DOHH2 (cell line): ENCODE results near the gene SULF2.

Experiments
- H3F3A ChIP-seq: fragments of 200-600 bp; sonication (generic), shearing (Covaris generic); 2 replicates; pipeline ENCODE4 v1.6.0; 2016; ENCODE audit warnings: antibody characterized with exemption, mild to moderate bottlenecking; ENCODE audit not compliant: control insufficient read depth, insufficient read depth
- H3K27ac ChIP-seq: fragments of 200-600 bp; sonication (generic); 2 replicates; pipeline ENCODE4 v1.5.1; 2014; ENCODE audit warnings: low read depth, mild to moderate bottlenecking, low read length, moderate library complexity
- H3K27me3 ChIP-seq: fragments of 200-600 bp; sonication (generic); 2 replicates; pipeline ENCODE4 v1.6.1; 2014; ENCODE audit warnings: mild to moderate bottlenecking, low read length, mixed read lengths; ENCODE audit not compliant: control insufficient read depth
- H3K36me3 ChIP-seq: fragments of 200-600 bp; sonication (generic); 2 replicates; pipeline ENCODE4 v1.6.1; 2014; ENCODE audit warnings: mild to moderate bottlenecking, low read length, moderate library complexity, mixed read lengths; ENCODE audit not compliant: control insufficient read depth
- H3K4me1 ChIP-seq: fragments of 200-600 bp; sonication (generic); 2 replicates; pipeline ENCODE4 v1.6.1; 2014; ENCODE audit warnings: mild to moderate bottlenecking, low read length, mixed read lengths; ENCODE audit not compliant: control insufficient read depth
- H3K4me2 ChIP-seq: fragments of 200-600 bp; sonication (generic); 2 replicates; pipeline ENCODE4 v1.6.0; 2014; ENCODE audit warnings: mild to moderate bottlenecking, low read length, moderate library complexity
- H3K4me3 ChIP-seq: fragments of 200-600 bp; sonication (generic); 2 replicates; pipeline ENCODE4 v1.5.1; 2014; ENCODE audit warnings: mild to moderate bottlenecking, low read length, mixed read lengths
- H3K79me2 ChIP-seq: fragments of 200-600 bp; sonication (generic); 2 replicates; pipeline ENCODE4 v1.6.1; 2014; ENCODE audit warnings: mild to moderate bottlenecking, low read length, mixed read lengths; ENCODE audit not compliant: control insufficient read depth
- H3K9me2 ChIP-seq: fragments of 200-600 bp; sonication (generic); replicated peaks from 2 replicates; pipeline ENCODE4 v1.6.1; 2014; ENCODE audit warnings: mild to moderate bottlenecking, low read length, mixed read lengths; ENCODE audit not compliant: control insufficient read depth
- H3K9me3 ChIP-seq: fragments of 200-600 bp; sonication (generic); 2 replicates; pipeline ENCODE4 v1.6.1; 2014; ENCODE audit warnings: antibody characterized with exemption, low read length, mixed read lengths; ENCODE audit not compliant: control insufficient read depth, insufficient read depth
- H4K20me1 ChIP-seq: fragments of 200-600 bp; sonication (generic); 2 replicates; pipeline ENCODE4 v1.6.0; 2014; ENCODE audit warnings: low read depth, mild to moderate bottlenecking, antibody characterized with exemption, low read length, moderate library complexity; ENCODE audit not compliant: control insufficient read depth, insufficient read depth
- EZH2phosphoT487 ChIP-seq: fragments of 200-600 bp; sonication (generic); IDR thresholded peaks from 2 replicates; pipeline ENCODE4 v1.6.1; 2017; ENCODE audit warnings: borderline replicate concordance, mild to moderate bottlenecking, antibody characterized with exemption, low read length, moderate library complexity, mixed read lengths
- TF ChIP-seq, protein P1 (sequence below): fragments of 200-600 bp; sonication (generic); IDR thresholded peaks from one replicate; pipeline ENCODE4 v1.5.1; 2014; ENCODE audit warnings: antibody characterized with exemption, mild to moderate bottlenecking, low read depth, low read length; ENCODE audit not compliant: poor library complexity, severe bottlenecking

Gene SULF2

GRCh38 chr20:47670913-47671312, 114.4 kb downstream of the SULF2 start:
- Histone ChIP-seq H3K4me3 (no peak overlapping the region), H3K4me1 (peaks cover 3% of the 10 kb centered on the region; the same call in 1 of the 2 replicates), H3K4me2 (no peak overlapping the region), H3K36me3 (no peaks in the 10 kb centered on the region), H4K20me1 (no peaks in the 10 kb centered on the region; the same call in 1 of the 2 replicates), H3K9me3 (no peaks in the 10 kb centered on the region), H3K9me2 (no peaks in the 10 kb centered on the region), H3K79me2 (no peaks in the 10 kb centered on the region), H3F3A (peaks cover 4% of the 10 kb centered on the region; the same call in 1 of the 2 replicates), H3K27ac (no peak overlapping the region), H3K27me3 (no peaks in the 10 kb centered on the region)
- no peak for TF ChIP-seq EZH2phosphoT487
- TF ChIP-seq, protein P1, sequence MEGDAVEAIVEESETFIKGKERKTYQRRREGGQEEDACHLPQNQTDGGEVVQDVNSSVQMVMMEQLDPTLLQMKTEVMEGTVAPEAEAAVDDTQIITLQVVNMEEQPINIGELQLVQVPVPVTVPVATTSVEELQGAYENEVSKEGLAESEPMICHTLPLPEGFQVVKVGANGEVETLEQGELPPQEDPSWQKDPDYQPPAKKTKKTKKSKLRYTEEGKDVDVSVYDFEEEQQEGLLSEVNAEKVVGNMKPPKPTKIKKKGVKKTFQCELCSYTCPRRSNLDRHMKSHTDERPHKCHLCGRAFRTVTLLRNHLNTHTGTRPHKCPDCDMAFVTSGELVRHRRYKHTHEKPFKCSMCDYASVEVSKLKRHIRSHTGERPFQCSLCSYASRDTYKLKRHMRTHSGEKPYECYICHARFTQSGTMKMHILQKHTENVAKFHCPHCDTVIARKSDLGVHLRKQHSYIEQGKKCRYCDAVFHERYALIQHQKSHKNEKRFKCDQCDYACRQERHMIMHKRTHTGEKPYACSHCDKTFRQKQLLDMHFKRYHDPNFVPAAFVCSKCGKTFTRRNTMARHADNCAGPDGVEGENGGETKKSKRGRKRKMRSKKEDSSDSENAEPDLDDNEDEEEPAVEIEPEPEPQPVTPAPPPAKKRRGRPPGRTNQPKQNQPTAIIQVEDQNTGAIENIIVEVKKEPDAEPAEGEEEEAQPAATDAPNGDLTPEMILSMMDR: no peak

GRCh38 chr20:47669927-47670890, 115.1 kb downstream of the SULF2 start:
- H3K27me3 ChIP-seq: no peaks in the 10 kb centered on the region
- no peak for TF ChIP-seq EZH2phosphoT487
- TF ChIP-seq, protein P1: no peak
- no peaks in the 10 kb centered on the region for H3K79me2 ChIP-seq
- no peak overlapping the region for H3K27ac ChIP-seq
- H4K20me1 ChIP-seq: no peaks in the 10 kb centered on the region; the same call in 1 of the 2 replicates
- peaks cover 3% of the 10 kb centered on the region; the same call in 1 of the 2 replicates for H3K4me1 ChIP-seq
- no peak overlapping the region for H3K4me3 ChIP-seq
- H3K9me2 ChIP-seq: no peaks in the 10 kb centered on the region
- H3K36me3 ChIP-seq: no peaks in the 10 kb centered on the region; the same call in 1 of the 2 replicates
- no peak overlapping the region for H3K4me2 ChIP-seq
- no peaks in the 10 kb centered on the region for H3K9me3 ChIP-seq
- peaks cover 4% of the 10 kb centered on the region; the same call in 1 of the 2 replicates for H3F3A ChIP-seq

GRCh38 chr20:47669489-47669888, 115.8 kb downstream of the SULF2 start:
- Histone ChIP-seq H3K36me3 (peaks cover 5% of the 10 kb centered on the region), H3K4me3 (no peak overlapping the region), H4K20me1 (peaks cover 3% of the 10 kb centered on the region), H3K9me3 (no peaks in the 10 kb centered on the region), H3K9me2 (no peaks in the 10 kb centered on the region), H3K27ac (no peak overlapping the region), H3K4me1 (peaks cover 3% of the 10 kb centered on the region; the same call in 1 of the 2 replicates), H3K4me2 (no peak overlapping the region), H3K27me3 (no peaks in the 10 kb centered on the region), H3K79me2 (no peaks in the 10 kb centered on the region), H3F3A (peaks cover 11% of the 10 kb centered on the region; the same call in 1 of the 2 replicates)
- TF ChIP-seq, protein P1: no peak
- TF ChIP-seq EZH2phosphoT487: no peak
